Measurements from ENCODE around the gene USP13.

DNA sequence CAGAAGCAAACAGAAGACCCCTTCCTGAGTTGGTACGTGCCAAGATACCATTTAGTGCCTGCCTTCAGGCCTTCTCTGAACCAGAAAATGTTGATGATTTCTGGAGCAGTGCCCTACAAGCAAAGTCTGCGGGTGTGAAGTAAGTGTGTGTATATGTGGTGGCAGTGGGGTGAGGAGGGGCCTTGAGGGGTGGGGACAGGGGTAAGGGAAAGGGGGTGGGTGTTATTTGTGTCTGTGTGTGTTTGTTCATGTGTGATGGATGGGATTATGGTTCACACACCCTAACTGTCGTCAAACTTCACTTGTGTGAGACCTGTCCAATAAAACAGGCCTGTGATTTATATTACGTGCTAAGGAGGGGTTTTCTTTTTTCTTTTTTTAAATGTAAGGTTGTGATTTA is 92.2 kb downstream of the USP13 start:
- TF ChIP-seq EZH2 (IDR thresholded peaks at IDR 0.05) = no peak
- TF ChIP-seq, protein P1, sequence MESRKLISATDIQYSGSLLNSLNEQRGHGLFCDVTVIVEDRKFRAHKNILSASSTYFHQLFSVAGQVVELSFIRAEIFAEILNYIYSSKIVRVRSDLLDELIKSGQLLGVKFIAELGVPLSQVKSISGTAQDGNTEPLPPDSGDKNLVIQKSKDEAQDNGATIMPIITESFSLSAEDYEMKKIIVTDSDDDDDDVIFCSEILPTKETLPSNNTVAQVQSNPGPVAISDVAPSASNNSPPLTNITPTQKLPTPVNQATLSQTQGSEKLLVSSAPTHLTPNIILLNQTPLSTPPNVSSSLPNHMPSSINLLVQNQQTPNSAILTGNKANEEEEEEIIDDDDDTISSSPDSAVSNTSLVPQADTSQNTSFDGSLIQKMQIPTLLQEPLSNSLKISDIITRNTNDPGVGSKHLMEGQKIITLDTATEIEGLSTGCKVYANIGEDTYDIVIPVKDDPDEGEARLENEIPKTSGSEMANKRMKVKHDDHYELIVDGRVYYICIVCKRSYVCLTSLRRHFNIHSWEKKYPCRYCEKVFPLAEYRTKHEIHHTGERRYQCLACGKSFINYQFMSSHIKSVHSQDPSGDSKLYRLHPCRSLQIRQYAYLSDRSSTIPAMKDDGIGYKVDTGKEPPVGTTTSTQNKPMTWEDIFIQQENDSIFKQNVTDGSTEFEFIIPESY (IDR thresholded peaks at IDR 0.05; ENCODE audit: extremely low read depth, insufficient replicate concordance, low read length) = no peak
- TF ChIP-seq EGR1 (IDR thresholded peaks at IDR 0.05; ENCODE audit: low read depth) = no peak
- TF ChIP-seq, protein P2, sequence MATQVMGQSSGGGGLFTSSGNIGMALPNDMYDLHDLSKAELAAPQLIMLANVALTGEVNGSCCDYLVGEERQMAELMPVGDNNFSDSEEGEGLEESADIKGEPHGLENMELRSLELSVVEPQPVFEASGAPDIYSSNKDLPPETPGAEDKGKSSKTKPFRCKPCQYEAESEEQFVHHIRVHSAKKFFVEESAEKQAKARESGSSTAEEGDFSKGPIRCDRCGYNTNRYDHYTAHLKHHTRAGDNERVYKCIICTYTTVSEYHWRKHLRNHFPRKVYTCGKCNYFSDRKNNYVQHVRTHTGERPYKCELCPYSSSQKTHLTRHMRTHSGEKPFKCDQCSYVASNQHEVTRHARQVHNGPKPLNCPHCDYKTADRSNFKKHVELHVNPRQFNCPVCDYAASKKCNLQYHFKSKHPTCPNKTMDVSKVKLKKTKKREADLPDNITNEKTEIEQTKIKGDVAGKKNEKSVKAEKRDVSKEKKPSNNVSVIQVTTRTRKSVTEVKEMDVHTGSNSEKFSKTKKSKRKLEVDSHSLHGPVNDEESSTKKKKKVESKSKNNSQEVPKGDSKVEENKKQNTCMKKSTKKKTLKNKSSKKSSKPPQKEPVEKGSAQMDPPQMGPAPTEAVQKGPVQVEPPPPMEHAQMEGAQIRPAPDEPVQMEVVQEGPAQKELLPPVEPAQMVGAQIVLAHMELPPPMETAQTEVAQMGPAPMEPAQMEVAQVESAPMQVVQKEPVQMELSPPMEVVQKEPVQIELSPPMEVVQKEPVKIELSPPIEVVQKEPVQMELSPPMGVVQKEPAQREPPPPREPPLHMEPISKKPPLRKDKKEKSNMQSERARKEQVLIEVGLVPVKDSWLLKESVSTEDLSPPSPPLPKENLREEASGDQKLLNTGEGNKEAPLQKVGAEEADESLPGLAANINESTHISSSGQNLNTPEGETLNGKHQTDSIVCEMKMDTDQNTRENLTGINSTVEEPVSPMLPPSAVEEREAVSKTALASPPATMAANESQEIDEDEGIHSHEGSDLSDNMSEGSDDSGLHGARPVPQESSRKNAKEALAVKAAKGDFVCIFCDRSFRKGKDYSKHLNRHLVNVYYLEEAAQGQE (IDR thresholded peaks at IDR 0.05; ENCODE audit: low read depth) = no peak
- TF ChIP-seq YY1 (IDR thresholded peaks at IDR 0.05; ENCODE audit: extremely low read depth, insufficient replicate concordance, low read depth, low read length) = no peak
- TF ChIP-seq, protein P3, sequence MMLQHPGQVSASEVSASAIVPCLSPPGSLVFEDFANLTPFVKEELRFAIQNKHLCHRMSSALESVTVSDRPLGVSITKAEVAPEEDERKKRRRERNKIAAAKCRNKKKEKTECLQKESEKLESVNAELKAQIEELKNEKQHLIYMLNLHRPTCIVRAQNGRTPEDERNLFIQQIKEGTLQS (IDR thresholded peaks at IDR 0.05) = no peak
- TF ChIP-seq CEBPB (IDR thresholded peaks at IDR 0.05; ENCODE audit: low read depth) = no peak
- TF ChIP-seq, protein P4, sequence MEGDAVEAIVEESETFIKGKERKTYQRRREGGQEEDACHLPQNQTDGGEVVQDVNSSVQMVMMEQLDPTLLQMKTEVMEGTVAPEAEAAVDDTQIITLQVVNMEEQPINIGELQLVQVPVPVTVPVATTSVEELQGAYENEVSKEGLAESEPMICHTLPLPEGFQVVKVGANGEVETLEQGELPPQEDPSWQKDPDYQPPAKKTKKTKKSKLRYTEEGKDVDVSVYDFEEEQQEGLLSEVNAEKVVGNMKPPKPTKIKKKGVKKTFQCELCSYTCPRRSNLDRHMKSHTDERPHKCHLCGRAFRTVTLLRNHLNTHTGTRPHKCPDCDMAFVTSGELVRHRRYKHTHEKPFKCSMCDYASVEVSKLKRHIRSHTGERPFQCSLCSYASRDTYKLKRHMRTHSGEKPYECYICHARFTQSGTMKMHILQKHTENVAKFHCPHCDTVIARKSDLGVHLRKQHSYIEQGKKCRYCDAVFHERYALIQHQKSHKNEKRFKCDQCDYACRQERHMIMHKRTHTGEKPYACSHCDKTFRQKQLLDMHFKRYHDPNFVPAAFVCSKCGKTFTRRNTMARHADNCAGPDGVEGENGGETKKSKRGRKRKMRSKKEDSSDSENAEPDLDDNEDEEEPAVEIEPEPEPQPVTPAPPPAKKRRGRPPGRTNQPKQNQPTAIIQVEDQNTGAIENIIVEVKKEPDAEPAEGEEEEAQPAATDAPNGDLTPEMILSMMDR (IDR thresholded peaks at IDR 0.05 in 2 of 3, conservative IDR thresholded peaks at IDR 0.05 in 1 of 3; ENCODE audit: borderline replicate concordance in 1 of 3, insufficient read depth in 1 of 3, low read depth in 2 of 3, low read length in 2 of 3) = no peak
- TF ChIP-seq, protein P5, sequence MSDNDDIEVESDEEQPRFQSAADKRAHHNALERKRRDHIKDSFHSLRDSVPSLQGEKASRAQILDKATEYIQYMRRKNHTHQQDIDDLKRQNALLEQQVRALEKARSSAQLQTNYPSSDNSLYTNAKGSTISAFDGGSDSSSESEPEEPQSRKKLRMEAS (IDR thresholded peaks at IDR 0.05) = no peak

Measured in HCT116 (cell line).